DMS153 (cell line): ENCODE data around the gene ZNRF3.

Experiments used
- DNase-seq: peaks from one replicate; lab custom pipeline; 2025; lab: John Stamatoyannopoulos, UW

Gene ZNRF3

DNA sequence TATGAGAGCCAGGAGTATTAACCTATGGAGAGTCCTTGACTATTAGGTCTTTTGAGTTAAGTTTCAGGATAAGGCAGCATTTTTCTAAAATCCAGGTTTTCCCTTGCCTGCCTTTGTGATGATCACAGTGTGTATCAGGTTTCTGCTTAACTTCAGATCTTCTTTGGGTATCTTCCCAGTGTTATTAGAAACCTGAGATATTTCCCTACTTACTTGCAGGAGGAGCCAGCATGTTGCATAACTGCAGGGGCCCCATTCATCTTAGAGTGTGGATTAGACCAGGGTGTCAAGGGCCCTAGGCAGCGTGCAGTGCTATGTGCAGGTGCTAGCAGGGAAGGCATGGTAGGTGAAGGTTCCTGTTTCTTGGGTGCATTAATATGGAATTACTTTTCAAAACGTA lies 69.5 kb downstream of the ZNRF3 start:
- no peak for DNase-seq

DNA sequence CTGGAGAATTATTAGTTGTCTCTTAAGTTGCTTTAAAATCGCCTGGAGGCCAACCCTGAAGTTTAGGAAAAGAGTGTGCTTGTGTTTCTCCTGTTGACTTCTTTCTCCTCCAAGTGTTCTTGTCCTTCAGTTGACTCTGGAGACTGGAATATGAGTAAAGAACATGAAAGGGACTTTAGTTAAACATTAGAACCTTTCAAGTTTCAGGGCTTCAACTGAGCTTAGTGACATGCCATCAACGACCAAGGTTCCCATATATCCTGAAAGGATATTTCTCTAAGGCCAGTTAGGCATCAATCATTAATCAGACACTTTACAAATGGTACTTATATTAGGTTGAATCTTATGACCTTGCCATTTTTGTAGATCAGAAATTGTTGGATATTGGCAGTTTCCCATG lies 70.0 kb downstream of the ZNRF3 start:
- DNase-seq = no peak

GRCh38 chr22:28953976-28954880 lies 70.9 kb downstream of the ZNRF3 start:
- no peak for DNase-seq

GRCh38 chr22:28955817-28956216 lies 72.4 kb downstream of the ZNRF3 start:
- no peak for DNase-seq

- DNase-seq = no peak
These were observed 73.1 kb downstream of the ZNRF3 start for GRCh38 chr22:28956506-28956905.

- no peak for DNase-seq
These were observed 75.2 kb downstream of the ZNRF3 start for GRCh38 chr22:28958611-28959010.

DNA sequence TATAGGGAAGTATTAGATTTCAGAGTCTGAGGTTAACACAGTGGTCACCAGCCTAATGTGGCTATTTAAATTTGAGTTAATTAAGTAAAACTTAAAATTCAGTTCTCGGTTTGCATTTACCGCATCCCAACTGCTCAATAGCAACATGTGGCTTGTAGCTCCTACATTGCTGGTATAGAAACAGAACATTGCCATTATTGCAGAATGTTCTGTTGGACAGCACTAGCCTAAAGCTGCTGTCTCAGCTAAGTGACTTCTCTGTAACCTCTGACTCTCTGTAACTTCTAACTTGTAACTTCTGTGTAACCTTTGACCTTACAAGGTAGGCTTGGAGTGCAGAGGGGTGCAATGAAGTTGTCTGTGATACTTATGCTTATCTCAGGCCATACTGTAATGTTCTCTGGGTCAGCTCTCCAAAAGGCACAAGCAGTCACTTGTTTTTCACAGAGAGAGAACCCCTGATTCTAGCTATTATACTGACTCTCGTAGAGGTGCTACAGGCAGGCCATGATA lies 78.7 kb downstream of the ZNRF3 start:
- no peak for DNase-seq

- no peak for DNase-seq
These were observed 80.0 kb downstream of the ZNRF3 start for GRCh38 chr22:28963362-28963761.

- no peak for DNase-seq
These were observed 83.8 kb downstream of the ZNRF3 start for GRCh38 chr22:28967163-28967665.

DNA sequence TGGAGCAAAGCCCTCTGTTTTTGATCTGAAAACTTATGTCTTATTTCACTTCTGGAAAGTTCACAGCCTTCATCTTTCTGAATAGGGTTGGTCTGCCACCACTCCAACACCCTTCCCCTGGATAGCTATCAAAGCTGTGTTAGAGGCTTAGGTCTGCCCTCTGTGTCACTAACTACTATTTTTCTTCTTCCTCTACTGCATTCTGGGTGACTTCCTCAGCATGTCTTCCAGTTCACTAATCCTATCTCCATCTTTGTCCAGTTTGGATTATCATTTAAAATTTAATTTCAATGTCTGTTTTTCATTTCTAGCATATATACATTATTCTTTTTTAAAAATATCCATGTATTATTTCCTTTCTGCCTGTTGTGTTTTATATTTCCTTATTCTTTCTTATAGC lies 84.6 kb downstream of the ZNRF3 start:
- DNase-seq = no peak

- DNase-seq = no peak
These were observed 86.2 kb downstream of the ZNRF3 start for GRCh38 chr22:28969401-28970168.

- DNase-seq = no peak
These were observed 90.0 kb downstream of the ZNRF3 start for GRCh38 chr22:28973352-28973751.

GRCh38 chr22:28977060-28977459 lies 93.7 kb downstream of the ZNRF3 start:
- DNase-seq = no peak

DNA sequence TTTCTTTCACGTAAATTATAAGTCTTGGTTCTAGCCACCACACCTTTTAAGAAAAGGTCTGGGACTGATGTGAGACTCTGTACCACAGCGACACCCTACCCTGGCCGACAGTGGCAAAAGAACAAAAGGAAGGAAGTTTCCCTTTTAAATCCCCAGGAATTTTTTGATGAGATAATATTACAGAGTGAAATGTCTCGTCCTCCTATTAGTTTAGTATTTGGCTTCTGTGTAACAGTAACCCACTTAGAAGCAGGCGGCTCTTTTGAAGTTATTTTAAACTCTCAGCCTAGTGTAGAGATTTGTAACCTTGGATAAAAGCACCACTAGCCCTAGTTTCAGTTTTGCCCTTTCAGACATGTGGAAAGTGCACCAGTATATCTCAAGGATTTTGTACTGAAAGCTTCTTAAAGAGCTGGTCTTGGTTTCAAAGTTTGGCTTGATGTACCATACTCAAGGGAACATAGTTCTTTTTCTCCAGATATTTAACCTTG lies 94.2 kb downstream of the ZNRF3 start:
- DNase-seq = no peak

GRCh38 chr22:28978158-28978557 lies 94.8 kb downstream of the ZNRF3 start:
- DNase-seq = no peak

DNA sequence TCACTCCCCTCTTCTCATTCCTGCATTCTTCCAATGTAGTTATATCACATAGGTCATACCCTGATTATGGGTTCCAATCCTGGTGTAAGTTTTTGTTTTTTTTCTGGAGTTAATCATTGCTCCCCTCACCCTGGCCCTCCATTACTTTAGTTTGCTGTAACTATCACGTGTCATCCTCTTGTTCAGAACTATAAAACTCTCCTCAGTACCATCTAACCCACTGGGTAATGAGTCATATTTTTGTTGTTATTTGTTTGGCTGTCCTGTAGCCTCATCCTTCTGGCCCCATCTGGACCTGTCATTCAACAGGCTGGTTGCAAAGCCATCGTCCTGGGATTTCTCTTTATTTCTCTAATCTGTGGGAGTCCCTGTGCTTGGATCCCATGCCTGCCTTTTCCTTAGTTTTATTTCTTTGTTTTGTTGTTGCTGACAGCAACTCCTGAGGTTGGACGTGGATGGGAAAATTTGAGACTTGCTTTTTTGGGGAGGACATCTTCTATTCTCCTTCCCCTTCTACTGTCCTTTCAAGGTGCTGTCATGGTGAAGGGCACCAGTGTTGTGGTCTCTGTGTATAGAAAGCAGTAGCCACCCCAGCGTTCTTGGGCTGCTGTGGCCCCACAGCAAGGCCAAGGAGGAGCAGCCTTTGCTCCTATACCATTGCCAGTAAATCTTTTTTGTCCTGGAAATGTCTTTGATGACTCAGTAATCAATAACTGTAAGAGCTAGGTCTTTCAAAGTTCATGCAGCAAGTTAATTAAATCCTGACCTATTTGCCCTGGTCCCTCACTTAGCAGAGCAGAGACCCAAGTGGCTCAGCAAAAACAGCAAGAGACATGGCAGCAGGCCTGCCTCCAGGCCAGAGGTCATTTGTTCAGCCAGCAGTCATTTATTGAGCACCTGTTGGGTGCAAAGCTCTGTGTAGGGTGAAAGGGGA lies 95.8 kb downstream of the ZNRF3 start:
- DNase-seq = no peak

- no peak for DNase-seq
These were observed 97.0 kb downstream of the ZNRF3 start for GRCh38 chr22:28980326-28980725.

GRCh38 chr22:28981818-28982499 lies 98.6 kb downstream of the ZNRF3 start:
- no peak for DNase-seq

GRCh38 chr22:28983190-28983589 lies 99.8 kb downstream of the ZNRF3 start:
- DNase-seq = no peak

GRCh38 chr22:28983788-28984441 lies 100.5 kb downstream of the ZNRF3 start:
- DNase-seq = no peak
